Keratinocyte (primary cell): ENCODE results near the gene CCN5.
"Not testable (repeated sequence)": the region's sequence is repeated elsewhere in the genome, so short reads cannot be mapped to it uniquely, and the experiment has no call there.

Experiments used
- CTCF ChIP-seq, 3 experiments: IDR thresholded peaks in 1 of 3; conservative IDR thresholded peaks in 1 of 3; optimal IDR thresholded peaks in 1 of 3; 2 replicates in 2 of 3; 3 replicates in 1 of 3; pipeline versions ENCODE3 to v1.5.1; 2011; ENCODE audit warnings: low read length in 3 of 3, mild to moderate bottlenecking in 3 of 3, moderate library complexity in 2 of 3, control low read depth in 1 of 3, inconsistent platforms in 1 of 3; ENCODE audit not compliant: insufficient read depth in 2 of 3; ENCODE audit errors: extremely low read depth in 1 of 3
- EZH2 ChIP-seq: IDR thresholded peaks from one replicate; pipeline ENCODE4 v1.6.1; 2012; ENCODE audit warnings: inconsistent platforms, mild to moderate bottlenecking, low read length, moderate library complexity

GRCh38 chr20:44763798-44764197 lies 48.6 kb downstream of the CCN5 start:
- not testable (repeated sequence) for TF ChIP-seq CTCF (optimal IDR thresholded peaks at IDR 0.05 in 1 of 3, IDR thresholded peaks at IDR 0.05 in 1 of 3, conservative IDR thresholded peaks at IDR 0.05 in 1 of 3; ENCODE audit: extremely low read depth in 1 of 3, insufficient read depth in 2 of 3, low read length in 3 of 3); EZH2
